CMK (cell line): ENCODE measurements around the gene UBE2D3.
"Not testable (repeated sequence)": the region's sequence is repeated elsewhere in the genome, so short reads cannot be mapped to it uniquely, and the experiment has no call there.

Experiments used
- DNase-seq: peaks from one replicate; pipeline ENCODE4 v3.0.0-alpha.2; 2010; ENCODE audit warnings: low read depth

The UBE2D3 gene

DNA sequence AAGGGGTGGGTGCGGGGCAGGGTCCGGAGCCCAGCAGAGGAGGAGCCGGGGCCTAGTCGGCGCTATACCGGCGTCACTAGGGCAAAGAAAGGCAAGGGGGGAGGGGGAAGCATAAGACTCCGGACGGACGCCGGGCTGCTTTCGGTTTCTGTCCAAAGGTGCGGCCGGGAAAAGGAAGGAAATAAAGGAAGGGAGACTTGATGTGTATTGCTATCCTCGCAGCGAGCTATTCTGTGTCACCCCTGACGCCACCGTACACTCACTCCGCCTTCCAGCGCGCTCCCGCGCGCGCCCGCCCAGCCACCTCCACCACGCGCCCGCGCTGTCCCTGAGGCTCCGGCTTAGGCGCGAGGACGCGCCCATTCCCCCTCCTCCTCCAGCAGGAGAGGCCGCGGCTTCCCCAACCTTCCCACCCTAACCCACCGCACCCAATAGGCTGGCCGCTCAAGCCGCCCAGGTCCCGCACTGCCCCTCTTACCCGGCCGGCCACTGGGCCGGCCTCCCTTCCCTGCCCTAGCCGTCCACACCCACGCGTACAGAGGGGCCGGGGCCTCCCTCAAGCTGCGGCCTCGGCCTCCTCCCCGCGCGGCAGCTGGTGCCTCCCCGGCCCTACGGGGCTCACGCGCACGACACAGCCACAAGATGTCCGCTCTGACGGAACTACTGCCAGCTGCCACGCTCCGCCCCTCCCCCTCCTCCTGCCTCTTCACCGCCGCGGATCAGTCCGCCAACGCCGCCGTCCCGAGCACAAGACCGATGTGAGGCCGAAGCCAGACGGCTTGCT, at the start of gene UBE2D3:
Gene UBE2D3, minus strand, starts transcription at position 662 of the 784 bp plus-strand sequence. CDS start 1,043 bp downstream, outside the sequence.
- peak; percentile 68 for DNase-seq

DNA sequence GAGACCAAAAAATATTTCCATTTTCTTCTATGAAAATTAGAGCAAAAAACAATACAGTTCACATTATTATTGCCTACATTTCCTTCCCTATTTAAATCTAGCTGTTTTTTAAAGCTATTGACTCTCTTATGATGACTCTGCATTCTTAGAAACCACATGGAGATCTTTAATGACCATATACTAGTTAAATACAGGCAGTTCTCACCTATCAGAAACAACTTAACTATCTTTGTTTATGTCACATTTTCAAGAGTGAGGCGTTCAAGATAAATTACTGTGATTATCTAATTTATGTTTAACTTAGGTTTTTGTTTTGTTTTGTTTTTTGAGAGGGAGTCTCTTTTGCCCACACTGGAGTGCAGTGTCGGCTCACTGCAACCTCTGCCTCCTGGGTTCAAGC, 44.4 kb upstream of the UBE2D3 start:
- no peak for DNase-seq

DNA sequence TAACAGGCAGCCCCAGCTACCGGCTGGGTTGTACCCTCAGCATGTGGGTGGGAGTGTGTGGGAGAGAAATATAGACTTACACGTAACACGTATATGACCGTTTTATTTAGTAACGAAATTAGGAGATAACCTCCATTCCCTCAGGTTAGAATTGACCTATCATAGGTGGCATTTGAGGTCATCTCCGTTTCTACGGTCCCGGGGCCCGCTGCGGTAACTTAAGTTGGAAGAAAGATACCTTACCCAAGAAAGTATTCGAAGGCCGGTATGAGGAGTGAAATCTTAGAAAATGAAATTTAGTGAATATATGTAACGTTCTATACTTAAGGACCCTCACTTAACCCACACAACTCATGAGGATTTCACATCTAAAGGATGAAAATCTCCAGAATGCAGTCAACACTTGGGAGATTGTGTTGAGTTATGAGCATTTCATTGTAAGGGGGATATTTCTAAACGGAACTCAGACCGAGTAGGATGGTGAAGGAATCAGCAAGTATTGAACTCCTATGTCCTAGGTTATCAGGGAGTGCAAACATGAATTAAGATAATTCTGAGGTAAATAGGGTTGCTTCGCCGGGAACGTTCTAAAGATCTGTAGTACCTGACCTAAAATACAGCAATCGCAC, 42.3 kb upstream of the UBE2D3 start:
- DNase-seq = peak; percentile 45

DNA sequence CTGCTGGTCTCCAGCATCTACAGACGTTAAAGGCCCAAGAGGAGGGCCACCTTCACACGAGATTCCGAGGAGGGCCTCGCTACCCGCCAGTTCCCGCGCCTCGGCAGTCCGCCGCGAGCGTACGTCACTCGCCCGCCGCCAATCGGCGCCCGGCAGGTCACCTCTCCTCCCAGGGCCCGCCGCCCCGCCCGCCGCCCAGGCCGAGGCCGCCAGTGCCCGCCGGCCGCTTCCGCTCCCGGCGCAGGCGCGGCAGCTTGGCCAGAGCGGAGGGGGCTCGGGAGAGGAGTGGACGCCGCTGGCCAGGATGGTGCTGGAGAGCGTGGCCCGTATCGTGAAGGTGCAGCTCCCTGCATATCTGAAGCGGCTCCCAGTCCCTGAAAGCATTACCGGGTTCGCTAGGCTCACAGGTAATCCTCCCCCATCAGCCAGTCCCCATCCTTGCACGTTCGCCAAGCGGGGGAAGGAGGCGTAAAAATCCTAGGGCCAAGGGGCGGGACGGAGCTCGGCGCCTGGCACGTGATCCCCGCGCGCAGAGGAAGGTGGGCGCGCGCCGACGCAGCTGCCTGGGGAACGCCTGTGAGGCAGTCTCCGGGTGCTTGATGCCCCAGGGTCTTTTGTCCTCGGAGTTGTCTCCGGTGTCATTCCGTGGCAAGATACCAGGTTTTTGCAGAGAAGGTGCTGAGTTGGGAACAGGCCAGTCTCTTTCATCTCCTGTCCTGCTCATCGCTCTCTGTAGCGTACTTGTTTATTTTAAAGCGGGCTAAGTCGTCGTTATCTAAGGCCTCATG, 41.6 kb upstream of the UBE2D3 start, which contains the start of gene CISD2:
Gene CISD2, plus strand, starts transcription at position 212 of the 788 bp plus-strand sequence. Its CDS starts 93 bp downstream, at position 305.
- DNase-seq = peak; percentile 80

DNA sequence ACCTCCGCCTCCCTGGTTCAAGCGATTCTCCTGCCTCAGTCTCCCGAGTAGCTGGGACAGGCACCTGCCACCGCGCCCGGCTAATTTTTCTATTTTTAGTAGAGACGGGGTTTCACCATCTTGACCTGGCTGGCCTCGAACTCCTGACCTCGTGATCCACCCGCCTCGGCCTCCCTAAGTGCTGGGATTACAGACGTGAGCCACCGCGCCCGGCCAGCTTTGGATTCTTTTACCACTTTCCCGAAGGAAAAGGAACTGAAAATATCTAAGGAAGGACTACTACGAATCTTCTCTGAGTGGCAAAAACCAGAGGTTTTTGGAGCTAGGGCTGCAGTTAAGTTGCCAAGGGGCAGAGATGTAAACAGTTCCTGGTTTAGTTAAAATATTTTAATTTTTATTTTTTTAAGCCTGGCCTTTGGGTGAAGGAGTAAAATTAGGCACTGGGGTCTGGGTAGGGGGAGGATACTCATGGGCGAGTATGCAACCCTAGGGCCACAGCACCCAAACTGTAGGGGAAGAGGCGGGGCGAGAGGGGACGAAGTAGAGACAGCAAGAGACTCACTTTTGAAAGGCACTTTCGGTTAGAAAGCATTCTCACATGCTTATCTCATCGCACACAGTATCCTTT, 40.9 kb upstream of the UBE2D3 start:
- no peak for DNase-seq

DNA sequence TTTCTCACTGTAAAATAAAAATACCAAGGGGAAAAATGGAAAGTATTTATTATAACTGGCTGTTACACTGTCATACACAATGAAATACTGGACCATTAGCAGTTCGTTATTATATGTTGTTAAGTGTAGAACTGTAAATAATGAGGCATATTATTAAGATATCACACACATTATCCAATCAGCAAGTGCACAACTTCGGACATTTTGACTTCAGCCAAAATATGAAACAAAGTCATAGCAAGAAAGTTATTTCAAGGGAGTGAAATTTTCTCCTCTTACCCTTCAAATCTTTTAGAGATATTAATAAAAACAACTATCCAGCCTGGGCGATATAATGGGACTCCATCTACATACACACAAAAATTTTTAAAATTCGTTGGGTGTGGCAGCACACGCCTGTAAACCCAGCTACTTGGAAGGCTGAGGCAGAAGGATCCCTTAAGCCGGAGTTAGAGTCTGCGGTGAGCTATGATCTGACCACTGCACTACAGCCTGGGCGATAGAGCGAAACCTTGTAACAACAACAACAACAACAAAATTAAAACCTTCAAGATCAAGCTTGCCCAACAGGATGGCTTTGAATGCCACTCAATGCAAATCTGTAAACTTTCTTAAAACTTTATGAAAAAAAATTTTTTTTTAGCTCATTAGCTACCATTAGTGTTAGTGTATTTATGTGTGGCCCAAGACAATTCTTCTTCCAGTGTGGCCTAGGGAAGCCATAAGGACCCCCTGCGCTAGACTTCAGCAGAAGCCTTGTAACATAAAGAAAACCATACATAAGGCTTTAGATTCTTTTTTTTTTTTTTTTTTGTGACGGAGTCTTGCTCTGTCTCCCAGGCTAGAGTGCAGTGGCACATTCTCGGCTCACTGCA, 40.2 kb upstream of the UBE2D3 start:
- DNase-seq = peak; percentile 58

DNA sequence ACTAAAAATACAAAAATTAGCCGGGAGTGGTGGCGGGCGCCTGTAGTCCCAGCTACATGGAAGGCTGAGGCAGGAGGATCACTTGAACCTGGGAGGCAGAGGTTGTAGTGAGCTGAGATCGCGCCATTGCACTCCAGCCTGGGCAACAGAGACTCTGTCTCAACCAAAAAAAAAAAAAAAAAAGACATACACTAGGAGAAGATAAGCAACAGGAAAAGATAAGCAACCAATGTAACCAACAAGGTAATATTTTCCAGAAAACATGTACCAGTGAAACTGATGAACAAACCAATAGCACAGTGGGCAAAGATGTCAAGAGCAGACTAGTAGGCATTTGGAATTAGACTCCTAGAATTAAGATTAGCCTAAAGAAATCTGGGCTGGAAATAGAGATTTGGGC, 38.0 kb upstream of the UBE2D3 start:
- DNase-seq = not testable (repeated sequence)

DNA sequence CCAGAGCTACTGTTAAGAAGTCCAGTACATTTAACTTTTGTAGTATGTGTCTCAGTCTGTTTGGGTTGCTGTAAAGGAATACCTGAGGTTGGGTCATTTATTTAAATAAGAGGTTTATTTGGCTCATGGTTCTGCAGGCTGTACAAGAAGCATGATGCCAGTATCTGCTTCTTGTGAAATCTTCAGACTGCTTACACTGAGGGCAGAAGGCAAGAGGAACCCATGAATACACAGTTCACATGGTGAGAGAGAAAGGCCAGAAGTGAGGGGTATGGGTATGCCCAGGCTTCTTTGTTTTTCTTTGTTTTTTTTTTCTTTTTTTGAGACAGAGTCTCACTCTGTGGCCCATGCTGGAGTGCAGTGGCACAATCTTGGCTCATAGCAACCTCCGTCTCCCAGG, 35.4 kb upstream of the UBE2D3 start:
- DNase-seq = no peak

DNA sequence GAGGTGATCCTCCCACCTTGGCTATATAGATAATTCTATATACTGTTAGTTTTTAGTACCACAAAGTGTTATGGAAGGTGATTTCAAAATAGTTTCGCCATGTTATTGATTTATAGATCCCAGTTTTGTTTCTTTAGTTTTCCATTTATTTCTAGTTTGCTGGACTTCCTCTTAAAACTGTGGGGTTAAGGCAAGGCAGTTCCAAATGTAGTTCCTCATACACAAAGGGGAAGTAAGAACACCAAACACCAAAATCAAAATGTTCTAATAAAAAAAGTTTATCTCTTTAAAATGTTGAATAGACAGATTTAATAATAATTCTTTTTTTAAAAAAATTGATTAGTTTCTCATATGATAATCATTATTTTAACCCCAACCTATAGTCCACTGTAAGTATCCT, 34.7 kb upstream of the UBE2D3 start:
- no peak for DNase-seq

DNA sequence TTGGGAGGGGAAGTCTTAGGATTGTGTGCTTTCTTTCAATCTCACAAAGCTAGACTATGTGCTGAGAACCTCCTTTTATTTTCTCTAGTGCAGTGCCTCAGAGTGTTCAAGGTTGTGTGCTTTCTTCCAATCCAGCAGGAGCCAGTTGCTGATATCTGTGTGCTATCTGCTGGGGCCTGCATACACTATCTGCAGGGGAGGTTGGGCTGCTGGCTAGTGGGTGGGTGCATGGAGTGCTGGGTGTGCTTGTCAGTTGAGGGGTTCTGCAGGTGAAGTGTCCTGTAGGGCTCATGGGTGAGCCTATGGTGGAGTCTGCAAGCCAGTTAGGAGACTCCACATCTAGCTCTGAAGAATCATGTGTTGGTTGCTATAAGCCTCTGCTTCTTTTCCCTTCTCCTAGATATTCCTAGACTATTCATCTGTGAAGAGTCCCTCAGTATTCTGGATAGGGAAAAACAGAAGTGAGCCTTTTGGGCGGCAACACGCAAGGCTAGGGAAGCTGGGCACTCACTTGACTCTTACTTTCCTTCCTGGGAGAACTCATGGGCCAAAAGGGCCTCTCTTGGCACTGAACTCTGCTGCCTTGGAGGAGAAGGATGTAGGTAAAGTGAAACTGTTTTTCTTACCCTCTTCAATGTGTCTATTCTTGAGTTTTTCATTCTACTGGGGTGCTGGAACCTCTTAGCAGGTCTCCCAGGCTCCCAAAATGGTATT, 33.4 kb upstream of the UBE2D3 start:
- DNase-seq = no peak

DNA sequence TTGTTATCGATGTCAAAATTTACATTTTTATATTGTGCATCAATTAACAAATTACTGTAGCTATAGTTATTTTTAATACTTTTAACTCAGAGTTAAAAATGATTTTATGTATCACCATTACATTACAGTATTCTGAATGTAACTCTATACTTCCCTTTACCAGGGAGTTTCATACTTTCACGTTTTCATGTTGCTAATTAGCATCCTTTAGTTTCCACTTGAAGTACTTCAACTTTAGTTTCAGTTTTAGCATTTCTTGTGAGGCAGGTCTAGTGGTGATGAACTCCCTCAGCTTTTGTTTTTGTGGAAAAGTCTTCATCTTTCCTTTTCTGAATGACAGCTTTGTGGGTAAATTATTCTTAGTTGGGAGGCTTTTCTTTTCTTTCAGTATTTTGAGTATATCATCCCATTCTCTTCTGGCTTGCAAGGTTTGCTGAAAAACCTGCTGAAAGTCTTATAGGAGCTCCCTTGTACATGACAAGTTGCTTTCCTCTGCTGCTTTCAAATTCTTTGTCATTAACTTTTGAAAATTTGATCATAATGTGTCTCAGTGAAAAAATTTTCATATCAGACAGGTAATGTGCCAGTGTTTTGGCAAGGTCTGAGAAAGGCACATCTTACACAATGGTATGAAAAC, 31.6 kb upstream of the UBE2D3 start:
- no peak for DNase-seq

DNA sequence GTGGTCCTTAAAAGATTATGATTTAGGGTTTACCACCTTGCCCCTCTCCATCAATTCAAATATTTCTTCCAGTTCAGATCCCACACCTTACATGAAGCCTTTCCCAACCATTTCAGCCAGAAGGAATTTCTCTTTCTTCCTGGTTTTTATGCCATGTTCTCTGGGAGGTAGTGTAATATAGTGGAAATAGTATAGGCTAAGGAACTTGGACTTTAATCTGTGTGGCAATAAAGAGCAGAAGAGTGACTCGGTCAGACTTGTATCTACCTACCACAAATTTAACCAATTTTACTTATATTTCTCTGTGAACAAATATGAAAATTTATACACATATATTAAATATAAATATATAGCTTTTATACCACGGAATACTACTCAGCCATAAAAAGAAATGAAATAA, 23.0 kb upstream of the UBE2D3 start:
- DNase-seq = no peak

DNA sequence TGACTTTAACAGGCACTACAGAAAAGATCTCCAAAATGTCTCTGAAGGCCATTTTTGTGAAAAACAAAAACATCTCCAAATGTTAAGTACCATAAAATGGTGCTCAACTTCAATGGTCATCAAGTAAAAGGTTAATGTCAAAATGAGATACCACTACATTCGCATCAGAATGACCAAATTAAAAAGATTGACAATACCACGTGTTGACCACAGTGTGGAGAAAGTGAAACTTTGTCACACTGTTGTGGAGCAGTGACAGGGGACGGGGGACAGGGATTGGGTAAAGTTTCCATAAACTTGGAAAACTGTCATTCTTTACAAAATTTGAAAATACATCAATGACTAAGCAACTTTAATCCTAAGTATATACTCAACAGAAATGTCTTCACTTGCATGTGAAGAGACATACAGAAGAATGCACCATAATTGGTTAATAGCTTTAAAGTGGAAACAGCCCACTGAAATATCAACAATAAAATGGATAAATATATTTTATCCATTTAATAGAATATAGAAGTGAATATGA, 22.3 kb upstream of the UBE2D3 start:
- no peak for DNase-seq

DNA sequence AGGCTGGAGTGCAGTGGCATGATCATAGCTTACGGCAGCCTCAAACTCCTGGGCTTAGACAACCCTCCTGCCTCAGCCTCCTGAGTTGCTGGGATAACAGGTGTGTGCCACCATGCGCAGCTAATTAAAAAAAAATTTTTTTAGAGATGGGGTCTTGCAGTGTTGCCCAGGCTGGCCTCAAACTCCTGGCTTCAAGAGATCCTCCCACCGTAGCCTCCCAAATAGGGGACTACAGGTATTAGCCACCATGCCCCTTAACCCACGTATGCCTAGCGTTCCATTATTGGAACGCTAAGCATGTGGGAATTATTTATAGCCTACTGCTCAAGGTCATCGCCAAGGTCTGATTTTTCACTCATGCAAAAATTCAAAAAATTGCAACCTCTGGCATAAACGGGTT, 20.3 kb upstream of the UBE2D3 start:
- DNase-seq = no peak

DNA sequence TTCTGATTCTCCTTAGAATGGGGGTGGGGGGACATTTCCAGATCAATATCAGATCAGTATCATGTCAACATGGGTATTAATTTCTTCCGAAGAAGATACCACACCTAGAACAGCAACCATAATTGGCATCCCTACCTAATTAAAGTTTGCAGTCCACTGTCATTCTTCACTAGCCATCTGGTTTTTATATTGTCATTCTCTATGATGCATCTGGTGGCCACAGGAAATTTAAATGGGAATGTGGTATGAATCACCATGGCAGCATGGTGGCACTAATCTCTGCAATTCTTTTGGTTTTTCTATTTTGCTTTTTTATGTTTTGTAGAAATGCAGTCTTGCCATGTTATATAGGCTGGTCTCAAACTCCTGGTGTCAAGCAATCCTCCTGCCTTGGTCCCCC, 16.6 kb upstream of the UBE2D3 start:
- no peak for DNase-seq

DNA sequence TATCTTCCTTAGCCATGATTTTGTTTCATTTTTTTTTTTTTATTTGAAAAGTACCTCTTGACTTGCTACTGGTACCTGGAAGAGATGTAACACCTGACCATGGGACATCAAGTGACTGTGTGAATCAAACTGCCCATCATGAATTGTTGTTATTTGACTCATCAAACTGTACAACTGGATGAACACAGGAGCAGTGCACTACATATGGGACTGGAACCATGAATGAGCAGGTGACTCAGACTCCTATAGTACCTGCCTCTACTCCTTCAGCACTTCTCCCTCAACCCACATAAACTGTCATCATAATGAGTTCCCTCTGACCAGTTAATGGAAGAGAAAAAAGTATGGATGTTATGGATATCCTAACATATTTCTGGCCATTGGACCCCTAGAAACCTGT, 15.9 kb upstream of the UBE2D3 start:
- no peak for DNase-seq

DNA sequence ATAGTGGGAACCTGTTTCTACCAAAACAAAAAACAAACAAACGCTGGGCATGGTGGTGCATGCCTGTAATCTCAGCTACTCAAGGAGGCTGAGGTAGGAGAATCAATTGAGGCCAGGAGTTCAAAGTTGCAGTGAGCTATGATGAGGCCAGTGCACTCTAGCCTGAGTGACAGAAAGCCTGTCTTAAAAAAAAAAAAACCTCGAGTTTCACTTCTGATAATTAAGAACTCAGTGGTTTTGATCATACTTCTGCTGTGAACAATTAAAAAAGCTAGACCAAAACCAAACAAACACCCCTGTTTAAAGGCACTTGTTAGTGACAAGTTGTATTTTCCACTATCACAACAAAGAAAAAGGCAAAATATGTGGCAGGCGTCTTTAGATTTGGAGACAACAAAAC, 15.0 kb upstream of the UBE2D3 start:
- DNase-seq = no peak

DNA sequence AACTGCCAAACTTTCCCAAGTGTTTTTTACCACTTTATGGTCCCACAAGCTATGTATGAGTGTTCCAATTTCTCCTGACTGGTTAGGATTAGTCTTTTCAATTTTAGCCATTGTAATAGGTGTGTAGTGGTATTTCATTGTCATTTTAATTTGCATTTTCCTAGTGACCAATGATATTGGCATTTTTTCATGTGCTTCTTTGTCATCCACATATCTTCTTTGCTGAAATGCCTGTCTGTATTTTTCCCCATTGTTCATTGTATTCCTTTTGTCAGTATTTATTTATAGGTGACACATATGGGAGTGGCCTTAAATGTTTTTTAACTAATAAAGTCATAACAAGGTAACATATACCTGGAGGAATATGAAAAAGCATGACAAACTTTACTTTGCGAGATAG, 9.2 kb upstream of the UBE2D3 start:
- DNase-seq = no peak

DNA sequence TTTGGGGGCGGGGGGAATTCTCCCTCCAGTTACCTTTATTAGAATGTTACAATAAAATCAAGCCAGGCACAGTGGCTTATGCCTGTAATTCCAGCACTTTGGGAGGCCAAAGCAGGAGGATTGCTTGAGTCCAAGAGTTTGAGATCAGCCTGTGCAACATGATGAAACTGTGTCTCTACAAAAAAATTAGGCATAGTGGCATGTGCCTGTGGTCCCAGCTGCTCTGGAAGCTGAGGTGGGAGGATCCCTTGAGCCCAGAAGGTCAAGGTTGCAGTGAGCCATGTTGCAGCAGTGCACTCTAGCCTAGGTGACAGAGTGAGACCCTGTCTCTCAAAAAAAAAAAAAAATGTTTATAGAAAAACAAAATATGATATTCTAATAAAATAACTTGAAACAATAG, 5.3 kb upstream of the UBE2D3 start:
- DNase-seq = no peak

DNA sequence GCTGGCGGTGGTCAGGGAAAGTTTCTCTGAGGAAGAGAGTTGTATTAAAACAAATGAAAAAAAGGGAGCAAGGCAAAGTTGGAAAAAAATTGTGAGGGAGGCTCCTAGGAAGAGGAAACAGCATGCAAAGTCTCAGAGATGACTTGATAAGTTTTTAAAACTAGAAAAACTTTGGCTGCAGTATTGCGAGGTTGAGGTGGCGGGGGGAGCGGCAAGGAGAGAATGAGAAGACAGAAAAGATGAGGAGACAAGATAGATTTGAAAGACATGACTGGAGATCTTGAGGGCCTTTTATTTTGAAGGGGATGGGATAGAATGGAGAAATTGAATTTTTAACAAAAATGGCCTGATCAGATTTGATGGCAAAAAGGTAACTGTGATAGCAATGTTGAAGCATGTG, 4.8 kb upstream of the UBE2D3 start:
- DNase-seq = no peak
